Calu3 (cell line): ENCODE measurements around the gene WIPF3. TPM values are rescaled to one million over a fixed set of nuclear protein-coding genes. Genes with fewer than 3 reads are reported as not detected.

Source experiments
- BruUV-seq: library from RNA; stranded (reverse); fragments of 400-500 nt; replicated peaks from 2 replicates; lab custom pipeline; 2021; lab: Mats Ljungman, UMichigan
- CTCF ChIA-PET: fragments of 300-600 bp; sonication (Branson Sonifier 250); formaldehyde crosslinking; loops from one replicate; lab custom pipeline; 2022; ENCODE audit warnings: antibody characterized with exemption; lab: Charles Lee
- DNase-seq: peaks from one replicate; pipeline ENCODE4 v3.0.0; 2022
- H3K27ac Mint-ChIP-seq: one replicate; pipeline ENCODE4 v1.8.0; 2022; ENCODE audit warnings: mixed read lengths; ENCODE audit not compliant: unreplicated experiment
- H3K27me3 Mint-ChIP-seq: one replicate; pipeline ENCODE4 v1.8.0; 2022; ENCODE audit warnings: mixed read lengths; ENCODE audit not compliant: unreplicated experiment
- H3K36me3 Mint-ChIP-seq: one replicate; pipeline ENCODE4 v1.8.0; 2022; ENCODE audit warnings: mild to moderate bottlenecking, moderate library complexity, mixed read lengths; ENCODE audit not compliant: insufficient read depth, unreplicated experiment
- H3K4me1 Mint-ChIP-seq: one replicate; pipeline ENCODE4 v1.8.0; 2022; ENCODE audit warnings: mild to moderate bottlenecking, low read depth, mixed read lengths; ENCODE audit not compliant: unreplicated experiment
- H3K4me3 Mint-ChIP-seq: one replicate; pipeline ENCODE4 v1.8.0; 2022; ENCODE audit warnings: mild to moderate bottlenecking, low read depth, moderate library complexity, mixed read lengths; ENCODE audit not compliant: unreplicated experiment
- H3K9me3 Mint-ChIP-seq: one replicate; pipeline ENCODE4 v1.8.0; 2022; ENCODE audit warnings: low read depth, mixed read lengths; ENCODE audit not compliant: unreplicated experiment
- intact Hi-C: fragments of 100-400 bp; cut with micrococcal nuclease; formaldehyde crosslinking; loops from one replicate; pipeline ENCODE4 v1.10.0; 2022; ENCODE audit not compliant: unreplicated experiment
- total RNA-seq: library from RNA; stranded (reverse); gene quantifications from 2 replicates; pipeline ENCODE4 v1.2.3, GENCODE V29; 2022
- TF ChIP-seq, protein P1 (sequence below): fragments of 200-600 bp; IDR thresholded peaks from one replicate; pipeline ENCODE4 v1.8.0; 2022; ENCODE audit warnings: antibody characterized with exemption; ENCODE audit not compliant: unreplicated experiment

WIPF3 gene
- total RNA-seq, 1 experiment from 2014 or later, result 4.9 TPM

DNA sequence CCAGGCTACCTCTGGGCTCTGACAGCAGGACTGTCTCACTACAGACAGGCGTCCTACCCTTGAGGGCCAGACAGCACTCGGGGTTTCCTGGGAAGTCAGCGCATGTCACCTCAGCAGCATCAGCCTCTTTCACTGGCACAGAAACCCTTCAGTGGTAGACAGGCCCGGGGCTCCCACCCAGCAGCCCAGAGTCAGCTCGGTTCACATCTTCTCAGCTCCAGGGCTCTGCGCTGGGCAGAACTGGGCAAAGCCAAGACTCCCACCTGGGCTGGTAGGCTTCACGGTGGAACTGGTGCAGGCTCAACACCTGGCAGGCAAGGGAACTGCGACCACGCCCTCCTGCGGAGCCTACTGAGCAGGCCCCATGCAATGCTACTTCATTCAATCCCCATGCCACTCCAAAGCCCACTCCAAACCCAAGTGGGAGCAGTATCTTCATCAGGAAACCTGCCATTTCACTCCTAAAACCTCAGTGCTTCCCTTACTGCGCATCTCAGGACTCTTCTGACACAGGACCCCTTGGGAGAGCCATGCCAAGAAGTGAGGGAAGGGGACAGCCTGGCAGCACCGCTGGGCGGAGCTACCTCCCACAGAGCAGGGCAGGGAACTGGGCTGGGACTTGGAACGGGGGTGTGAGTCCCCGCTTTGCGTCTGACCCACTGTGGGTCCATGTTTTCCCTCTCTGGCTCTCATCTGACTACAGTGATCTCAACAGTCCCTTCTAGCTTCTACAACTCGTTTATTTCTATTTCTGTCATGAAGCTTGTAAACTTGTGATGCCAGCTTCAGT lies 122.9 kb downstream of the WIPF3 start:
- CTCF ChIA-PET, result interaction anchor here (1.2 kb wide), 1 partner anchor 8 kb away, joined by 4 read pairs; no protein-coding TSS in a partner anchor
- no peak overlapping the region for H3K27ac Mint-ChIP-seq
- intact Hi-C loops, result no loop called here
- H3K36me3 Mint-ChIP-seq, result peaks cover 40% of the 10 kb centered on the region
- H3K4me1 Mint-ChIP-seq, result peaks cover 17% of the 10 kb centered on the region
- no peaks in the 10 kb centered on the region for H3K27me3 Mint-ChIP-seq
- TF ChIP-seq, protein P1, sequence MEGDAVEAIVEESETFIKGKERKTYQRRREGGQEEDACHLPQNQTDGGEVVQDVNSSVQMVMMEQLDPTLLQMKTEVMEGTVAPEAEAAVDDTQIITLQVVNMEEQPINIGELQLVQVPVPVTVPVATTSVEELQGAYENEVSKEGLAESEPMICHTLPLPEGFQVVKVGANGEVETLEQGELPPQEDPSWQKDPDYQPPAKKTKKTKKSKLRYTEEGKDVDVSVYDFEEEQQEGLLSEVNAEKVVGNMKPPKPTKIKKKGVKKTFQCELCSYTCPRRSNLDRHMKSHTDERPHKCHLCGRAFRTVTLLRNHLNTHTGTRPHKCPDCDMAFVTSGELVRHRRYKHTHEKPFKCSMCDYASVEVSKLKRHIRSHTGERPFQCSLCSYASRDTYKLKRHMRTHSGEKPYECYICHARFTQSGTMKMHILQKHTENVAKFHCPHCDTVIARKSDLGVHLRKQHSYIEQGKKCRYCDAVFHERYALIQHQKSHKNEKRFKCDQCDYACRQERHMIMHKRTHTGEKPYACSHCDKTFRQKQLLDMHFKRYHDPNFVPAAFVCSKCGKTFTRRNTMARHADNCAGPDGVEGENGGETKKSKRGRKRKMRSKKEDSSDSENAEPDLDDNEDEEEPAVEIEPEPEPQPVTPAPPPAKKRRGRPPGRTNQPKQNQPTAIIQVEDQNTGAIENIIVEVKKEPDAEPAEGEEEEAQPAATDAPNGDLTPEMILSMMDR, result no peak
- no peaks in the 10 kb centered on the region for H3K9me3 Mint-ChIP-seq
- BruUV-seq, result no TSS peak
- no peak for DNase-seq
- H3K4me3 Mint-ChIP-seq, result no peak overlapping the region

DNA sequence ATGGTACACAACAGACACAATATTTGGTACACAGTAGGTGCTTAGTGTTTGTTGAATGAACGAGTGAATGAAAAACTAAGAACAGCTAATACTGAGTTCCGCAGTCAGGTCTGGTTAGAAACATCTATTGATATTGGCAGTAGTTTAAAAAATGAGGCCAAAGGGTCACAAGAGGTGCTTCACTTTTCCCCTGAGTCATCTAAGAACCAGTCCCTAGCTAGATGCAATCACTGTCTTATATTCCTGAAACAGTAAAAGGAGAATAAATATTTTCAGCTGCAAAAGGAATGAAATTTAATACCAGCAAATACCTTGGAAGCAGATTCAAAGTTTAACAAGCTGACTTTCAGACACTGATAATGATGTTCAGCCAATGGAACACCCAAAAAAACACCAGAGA lies 128.8 kb downstream of the WIPF3 start:
- no TSS peak for BruUV-seq
- Mint-ChIP-seq H3K4me3 (no peak overlapping the region), H3K4me1 (peaks cover 17% of the 10 kb centered on the region), H3K9me3 (no peaks in the 10 kb centered on the region), H3K36me3 (peaks cover 44% of the 10 kb centered on the region), H3K27me3 (no peaks in the 10 kb centered on the region), H3K27ac (no peak overlapping the region)
- no peak for DNase-seq
- TF ChIP-seq, protein P1, result no peak
- CTCF ChIA-PET, result interaction anchor here (0.6 to 0.8 kb wide), 2 partner anchors 47 to 327 kb away, joined by 3 to 4 read pairs; no protein-coding TSS in a partner anchor
- intact Hi-C loops, result no loop called here

DNA sequence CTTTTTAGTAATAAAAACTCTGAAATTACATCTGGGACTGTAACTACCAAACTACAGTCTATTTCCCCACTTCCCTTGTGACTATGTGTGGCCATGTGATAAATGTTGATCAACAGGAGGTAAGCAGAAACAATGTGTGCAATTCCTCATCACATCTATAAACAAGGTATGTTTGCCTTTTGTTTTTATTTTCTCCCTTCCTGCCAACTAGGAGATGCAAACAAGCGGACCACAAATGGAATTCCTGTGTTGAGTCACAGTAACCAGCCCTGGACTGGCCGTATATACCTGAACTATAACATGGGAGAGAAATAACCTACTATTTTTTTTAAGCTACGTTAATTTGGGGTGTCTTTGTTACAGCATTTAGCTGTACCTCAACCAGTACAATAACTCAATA lies 130.8 kb downstream of the WIPF3 start:
- DNase-seq, result no peak
- CTCF ChIA-PET, result no interaction called here
- H3K9me3 Mint-ChIP-seq, result no peaks in the 10 kb centered on the region
- H3K27ac Mint-ChIP-seq, result no peak overlapping the region
- H3K27me3 Mint-ChIP-seq, result no peaks in the 10 kb centered on the region
- no peak overlapping the region for H3K4me3 Mint-ChIP-seq
- peaks cover 11% of the 10 kb centered on the region for H3K4me1 Mint-ChIP-seq
- BruUV-seq, result no TSS peak
- peaks cover 31% of the 10 kb centered on the region for H3K36me3 Mint-ChIP-seq
- TF ChIP-seq, protein P1, result no peak
- intact Hi-C loops, result no loop called here

DNA sequence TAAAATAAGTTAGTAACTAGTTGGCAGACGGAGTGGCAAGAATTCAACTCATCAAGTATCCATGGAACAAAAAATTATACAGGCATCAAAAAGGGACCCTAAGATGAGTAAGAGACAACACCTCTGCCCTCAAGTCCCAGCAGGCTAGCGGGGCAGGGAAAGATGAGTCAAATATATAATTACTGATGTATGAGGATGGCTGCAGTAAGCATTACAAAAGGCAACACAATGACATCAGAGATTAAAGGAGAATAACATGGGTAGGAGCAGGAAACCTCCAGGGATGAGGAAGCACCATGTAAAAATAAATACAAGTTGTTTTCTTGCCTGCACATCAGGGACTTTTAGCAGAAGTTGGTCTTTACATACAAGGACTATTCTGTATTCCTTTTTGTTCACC lies 133.9 kb downstream of the WIPF3 start:
- CTCF ChIA-PET, result no interaction called here
- intact Hi-C loops, result no loop called here
- peaks cover 34% of the 10 kb centered on the region for H3K36me3 Mint-ChIP-seq
- no peak for DNase-seq
- H3K4me3 Mint-ChIP-seq, result no peak overlapping the region
- no peak overlapping the region for H3K27ac Mint-ChIP-seq
- TF ChIP-seq, protein P1, result no peak
- no peaks in the 10 kb centered on the region for H3K9me3 Mint-ChIP-seq
- no TSS peak for BruUV-seq
- H3K27me3 Mint-ChIP-seq, result no peaks in the 10 kb centered on the region
- H3K4me1 Mint-ChIP-seq, result no peaks in the 10 kb centered on the region
